Measurements from ENCODE around the gene LAMP5. TPM values are rescaled to one million over a fixed set of nuclear protein-coding genes. Genes with fewer than 3 reads are reported as not detected.

Gene LAMP5
- total and polyA plus RNA-seq, 3 experiments from 2014 or later = not detected

DNA sequence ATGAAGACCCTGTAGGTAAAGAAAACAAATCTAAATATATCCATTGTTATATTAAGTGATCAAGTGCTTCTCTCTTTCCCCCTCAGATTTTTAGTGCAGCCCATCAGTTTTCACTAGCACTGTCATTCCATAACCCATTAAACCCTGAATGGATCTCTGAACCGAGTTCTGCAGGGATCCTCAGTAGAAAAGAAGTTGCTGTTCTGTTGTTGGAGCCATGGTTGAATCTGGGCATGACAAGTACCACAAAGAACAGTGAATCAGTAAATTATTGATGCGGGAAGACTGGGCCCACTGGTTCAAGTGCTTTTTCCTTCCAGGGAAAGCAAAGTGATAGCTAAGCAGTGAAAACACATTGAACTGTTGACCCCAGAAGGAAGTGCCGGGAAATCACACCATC is 60.4 kb downstream of the LAMP5 start:
- DNase-seq = no peak
- peaks cover 0 to 3% (median 0%) of the 10 kb centered on the region in 5 donors for H3K9me3 Mint-ChIP-seq
- ChIA-PET POLR2A (no interaction called here), CTCF (no interaction called here)
- no peak overlapping the region for H3K27ac Mint-ChIP-seq
- no peak overlapping the region for H3K4me3 ChIP-seq (ENCODE audit: low read length)
- no peak overlapping the region for H3K27ac ChIP-seq (ENCODE audit: low read depth, low read length)
- H3K36me3 ChIP-seq (ENCODE audit: insufficient read depth, low read length) = no peaks in the 10 kb centered on the region
- H3K4me1 Mint-ChIP-seq = no peaks in the 10 kb centered on the region
- H3K4me3 Mint-ChIP-seq = no peak overlapping the region
- peaks cover 0 to 1% of the 10 kb centered on the region in 2 donors for H3K27me3 Mint-ChIP-seq
- H3K9me3 ChIP-seq (ENCODE audit: low read length) = no peaks in the 10 kb centered on the region
- H3K27me3 ChIP-seq (ENCODE audit: insufficient read depth, low read length, poor library complexity, severe bottlenecking) = no peaks in the 10 kb centered on the region
- no peaks in the 10 kb centered on the region for H3K4me1 ChIP-seq (ENCODE audit: insufficient read depth, low read length)
- no peaks in the 10 kb centered on the region for H3K36me3 Mint-ChIP-seq

DNA sequence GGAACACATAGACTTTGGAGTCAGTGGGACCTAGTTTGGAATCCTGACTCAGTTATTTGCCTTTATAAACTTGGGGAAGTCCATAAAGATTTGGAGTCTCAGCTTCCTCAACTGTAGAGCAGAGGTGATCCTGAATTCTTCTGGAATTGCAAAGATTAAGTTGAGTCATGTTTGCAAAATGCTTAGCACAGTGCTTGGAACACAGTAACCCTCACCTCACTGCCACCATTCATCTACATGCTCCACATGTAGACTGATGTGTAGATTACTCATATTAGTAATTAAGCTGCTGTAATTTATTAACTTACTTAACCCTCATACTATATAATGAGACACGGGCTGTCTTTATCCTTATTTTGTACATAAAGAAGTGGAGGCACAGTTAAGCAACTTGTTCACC is 61.4 kb downstream of the LAMP5 start:
- H3K36me3 Mint-ChIP-seq = no peaks in the 10 kb centered on the region
- POLR2A ChIA-PET = no interaction called here
- CTCF ChIA-PET = no interaction called here

DNA sequence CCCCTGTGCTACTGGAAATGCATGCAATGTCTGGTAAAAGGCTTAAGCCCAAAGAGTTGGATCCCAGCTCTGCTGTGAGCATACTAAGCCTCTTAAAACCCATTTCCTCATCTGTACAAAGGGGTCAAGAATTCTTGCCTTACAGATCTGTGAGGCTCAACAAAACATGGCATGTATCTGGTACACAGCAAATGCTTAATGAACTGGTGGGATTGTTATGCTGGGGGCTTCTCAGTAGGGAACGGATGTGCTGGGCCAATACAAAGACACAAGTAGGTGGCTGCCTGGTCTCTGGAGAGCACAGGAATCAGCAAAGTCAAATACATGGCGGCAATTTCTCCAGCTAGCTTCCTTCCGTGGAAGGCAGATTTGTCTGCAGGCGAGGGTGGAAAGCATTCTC is 62.3 kb downstream of the LAMP5 start:
- Histone ChIP-seq H3K9me3 (ENCODE audit: low read length) (no peaks in the 10 kb centered on the region), H3K27ac (ENCODE audit: low read depth, low read length) (no peak overlapping the region), H3K27me3 (ENCODE audit: insufficient read depth, low read length, poor library complexity, severe bottlenecking) (no peaks in the 10 kb centered on the region), H3K4me3 (ENCODE audit: low read length) (no peak overlapping the region), H3K36me3 (ENCODE audit: insufficient read depth, low read length) (no peaks in the 10 kb centered on the region), H3K4me1 (ENCODE audit: insufficient read depth, low read length) (no peaks in the 10 kb centered on the region)
- DNase-seq = no peak
- no peaks in the 10 kb centered on the region for H3K4me1 Mint-ChIP-seq
- ChIA-PET POLR2A (no interaction called here), CTCF (no interaction called here)
- no peak overlapping the region for H3K4me3 Mint-ChIP-seq
- H3K27me3 Mint-ChIP-seq = peaks cover 0 to 1% of the 10 kb centered on the region in 2 donors
- H3K36me3 Mint-ChIP-seq = no peaks in the 10 kb centered on the region
- no peak overlapping the region for H3K27ac Mint-ChIP-seq
- peaks cover 0 to 3% (median 2%) of the 10 kb centered on the region in 5 donors for H3K9me3 Mint-ChIP-seq

More for the DNA sequence above, 61.4 kb downstream of the LAMP5 start:
- no peak for DNase-seq
- Mint-ChIP-seq H3K27me3 (peaks cover 0 to 1% of the 10 kb centered on the region in 2 donors), H3K27ac (no peak overlapping the region), H3K4me1 (no peaks in the 10 kb centered on the region), H3K9me3 (peaks cover 0 to 3% (median 2%) of the 10 kb centered on the region in 5 donors), H3K4me3 (no peak overlapping the region)
- H3K9me3 ChIP-seq (ENCODE audit: low read length) = no peaks in the 10 kb centered on the region
- H3K27ac ChIP-seq (ENCODE audit: low read depth, low read length) = no peak overlapping the region
- no peaks in the 10 kb centered on the region for H3K4me1 ChIP-seq (ENCODE audit: insufficient read depth, low read length)
- H3K4me3 ChIP-seq (ENCODE audit: low read length) = no peak overlapping the region
- H3K36me3 ChIP-seq (ENCODE audit: insufficient read depth, low read length) = no peaks in the 10 kb centered on the region
- H3K27me3 ChIP-seq (ENCODE audit: insufficient read depth, low read length, poor library complexity, severe bottlenecking) = no peaks in the 10 kb centered on the region

DNA sequence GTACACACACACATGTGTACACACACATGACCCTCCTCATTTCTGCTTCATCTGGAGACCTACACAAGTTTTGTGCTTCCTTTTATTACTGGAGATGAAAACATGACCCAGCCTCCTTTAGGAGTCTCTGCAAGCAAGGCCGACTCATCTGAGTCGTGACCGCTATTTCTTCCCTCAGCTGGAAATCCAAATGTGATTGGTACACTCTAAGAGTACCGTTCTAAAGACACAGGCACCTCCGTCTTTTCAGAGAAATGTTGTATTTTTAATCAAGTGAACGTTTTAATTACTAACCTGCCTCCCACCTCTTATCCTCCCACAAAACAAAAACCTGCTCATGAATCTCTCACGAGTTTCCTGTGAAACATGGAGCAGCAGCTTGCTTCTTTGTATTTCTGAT is 63.0 kb downstream of the LAMP5 start:
- no peak for DNase-seq
- ChIA-PET CTCF (no interaction called here), POLR2A (no interaction called here)

DNA sequence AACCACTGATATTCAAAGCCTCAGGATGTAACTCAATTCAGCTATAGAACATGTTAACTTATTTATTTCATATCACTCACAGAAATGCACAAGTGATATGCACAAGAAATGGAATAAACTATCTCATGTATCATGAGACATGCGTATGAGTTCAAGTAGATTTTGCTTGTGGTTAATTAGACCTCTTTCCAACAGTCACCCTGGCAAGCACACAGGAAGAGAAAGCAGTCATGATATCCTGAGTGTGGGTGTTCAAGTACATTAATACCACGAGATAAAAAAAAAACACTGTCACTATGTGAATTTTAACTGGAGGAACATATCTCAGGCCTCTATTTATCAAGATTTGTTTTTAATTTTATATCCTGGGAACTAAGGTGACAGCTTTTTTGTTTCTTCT is 64.2 kb downstream of the LAMP5 start:
- H3K27ac Mint-ChIP-seq = no peak overlapping the region
- H3K4me3 Mint-ChIP-seq = no peak overlapping the region
- ChIA-PET CTCF (no interaction called here), POLR2A (no interaction called here)
- H3K4me3 ChIP-seq (ENCODE audit: low read length) = no peak overlapping the region
- H3K9me3 ChIP-seq (ENCODE audit: low read length) = no peaks in the 10 kb centered on the region
- no peak overlapping the region for H3K27ac ChIP-seq (ENCODE audit: low read depth, low read length)
- no peaks in the 10 kb centered on the region for H3K4me1 ChIP-seq (ENCODE audit: insufficient read depth, low read length)
- H3K9me3 Mint-ChIP-seq = peaks cover 0 to 3% (median 1%) of the 10 kb centered on the region in 5 donors
- H3K27me3 ChIP-seq (ENCODE audit: insufficient read depth, low read length, poor library complexity, severe bottlenecking) = no peaks in the 10 kb centered on the region
- no peaks in the 10 kb centered on the region for H3K36me3 Mint-ChIP-seq
- H3K36me3 ChIP-seq (ENCODE audit: insufficient read depth, low read length) = no peaks in the 10 kb centered on the region
- DNase-seq = no peak
- H3K4me1 Mint-ChIP-seq = no peaks in the 10 kb centered on the region
- peaks cover 0 to 1% of the 10 kb centered on the region in 2 donors for H3K27me3 Mint-ChIP-seq

More for the DNA sequence above, 63.0 kb downstream of the LAMP5 start:
- H3K27me3 Mint-ChIP-seq = peaks cover 0 to 1% of the 10 kb centered on the region in 2 donors
- peaks cover 0 to 3% (median 2%) of the 10 kb centered on the region in 5 donors for H3K9me3 Mint-ChIP-seq
- H3K27ac ChIP-seq (ENCODE audit: low read depth, low read length) = no peak overlapping the region
- H3K4me1 Mint-ChIP-seq = no peaks in the 10 kb centered on the region
- no peaks in the 10 kb centered on the region for H3K4me1 ChIP-seq (ENCODE audit: insufficient read depth, low read length)
- H3K36me3 Mint-ChIP-seq = no peaks in the 10 kb centered on the region
- H3K4me3 ChIP-seq (ENCODE audit: low read length) = no peak overlapping the region
- no peaks in the 10 kb centered on the region for H3K9me3 ChIP-seq (ENCODE audit: low read length)
- H3K36me3 ChIP-seq (ENCODE audit: insufficient read depth, low read length) = no peaks in the 10 kb centered on the region
- H3K27me3 ChIP-seq (ENCODE audit: insufficient read depth, low read length, poor library complexity, severe bottlenecking) = no peaks in the 10 kb centered on the region
- no peak overlapping the region for H3K4me3 Mint-ChIP-seq
- H3K27ac Mint-ChIP-seq = no peak overlapping the region

Data from CD8-positive, alpha-beta memory T cell (primary cell).